Measurements from ENCODE around the gene CHERP. TPM values are rescaled to one million over a fixed set of nuclear protein-coding genes. Genes with fewer than 3 reads are reported as not detected.

The CHERP gene
- total and polyA plus RNA-seq, 2 of the 13 experiments (the other 11 are each of a cell fraction or from before 2014, with no cell fraction given) = 4.3 to 5.4 TPM

DNA sequence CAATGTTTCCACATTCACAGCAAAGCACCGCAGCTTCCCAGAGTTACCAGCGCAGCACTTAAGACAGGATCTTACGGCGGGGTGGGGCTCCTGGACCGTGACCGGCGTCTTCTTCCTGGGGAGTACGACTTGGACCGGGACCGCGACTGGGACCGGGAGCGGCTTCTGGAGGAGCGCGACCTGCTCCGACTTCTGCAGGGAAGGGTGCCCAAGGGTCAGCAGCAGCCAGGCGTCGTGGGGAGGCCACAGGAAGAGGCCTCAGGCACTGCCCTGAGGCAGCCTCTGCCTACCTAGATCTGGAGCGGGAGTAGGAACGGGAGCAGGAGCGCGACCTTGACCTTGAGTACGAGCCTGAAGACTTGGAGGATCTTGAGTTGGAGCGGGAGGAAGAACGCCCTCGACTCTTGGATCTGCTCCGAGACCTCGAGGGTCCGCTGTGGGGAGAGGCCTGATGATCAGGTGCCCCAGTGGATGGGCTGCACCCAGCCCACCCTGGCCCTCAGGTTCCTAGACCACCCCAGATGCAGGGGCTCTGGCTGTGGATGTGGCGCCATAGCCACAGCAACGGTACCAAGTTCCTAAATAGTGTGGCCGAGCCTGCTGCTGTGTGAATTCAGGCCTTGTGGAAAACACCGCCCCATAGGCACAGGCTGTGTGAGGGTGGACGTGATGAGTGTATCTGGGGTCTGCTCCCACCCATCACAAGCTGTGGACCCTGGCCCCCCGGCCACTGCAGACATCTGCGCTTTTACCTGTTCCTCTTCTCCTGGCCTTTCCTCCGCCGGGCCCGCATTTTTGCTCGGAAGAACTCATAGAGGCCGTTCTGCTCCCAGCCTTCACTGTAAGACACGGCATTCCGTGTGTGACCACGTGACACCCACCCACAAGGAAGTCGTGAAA is 21.9 kb downstream of the CHERP start:
- H3K27me3 ChIP-seq (ENCODE audit: control insufficient read depth in 1 of 2, insufficient read depth in 2 of 2, low read length in 2 of 2) = no peaks in the 10 kb centered on the region; a peak in 1 of 5 replicates
- no TSS peak for BruUV-seq (replicated peaks)
- in situ Hi-C loops (cut with HindIII; ENCODE audit: extremely low pct_ligation_motif_present, low pct_unique_long_range_greater_than_20kb) (no loop called here), intact Hi-C loops (cut with micrococcal nuclease; ENCODE audit: unreplicated experiment) (no loop called here)
- H3K9me3 ChIP-seq (ENCODE audit: low read length) = no peaks in the 10 kb centered on the region
- DNase-seq (ENCODE audit: low spot score) (no peak), FAIRE-seq (no peak), ATAC-seq (no peak)
- POLR2A ChIA-PET = no interaction called here
- peaks cover 47 to 85% of the 10 kb centered on the region in 2 experiments for H3K36me3 ChIP-seq (replicated peaks in 1 of 2; ENCODE audit: control insufficient read depth in 1 of 2, insufficient read depth in 2 of 2, low read length in 2 of 2)
- CTCF ChIA-PET (ENCODE audit: low intra/inter-chr PET ratio, low total read pairs) = no interaction called here
- H3K9ac ChIP-seq (ENCODE audit: insufficient read depth, low read depth, low read length) = no peak overlapping the region
- no peaks in the 10 kb centered on the region for H3K4me1 ChIP-seq (ENCODE audit: insufficient read depth, low read length)
- no peak overlapping the region for H3K4me2 ChIP-seq (ENCODE audit: low read depth, low read length)
- no peak overlapping the region for H2AFZ ChIP-seq (ENCODE audit: low read length)
- H4K20me1 ChIP-seq (ENCODE audit: insufficient read depth, low read length) = no peaks in the 10 kb centered on the region
- H3K79me2 ChIP-seq (ENCODE audit: insufficient read depth, low read length) = no peaks in the 10 kb centered on the region
- no peak overlapping the region for H3K27ac ChIP-seq (ENCODE audit: extremely low read length, insufficient read depth, low read length)
- H3K4me3 ChIP-seq (replicated peaks in 1 of 3; ENCODE audit: insufficient read depth in 1 of 3, low read depth in 2 of 3, low read length in 3 of 3) = no peak overlapping the region
- no peak for TF ChIP-seq HOXA9 (CRISPR knock-in tag; IDR thresholded peaks at IDR 0.05; ENCODE audit: borderline replicate concordance)
- no peak for TF ChIP-seq JDP2 (CRISPR knock-in tag; IDR thresholded peaks at IDR 0.05; ENCODE audit: borderline replicate concordance)
- no peak for TF ChIP-seq TARDBP (CRISPR knock-in tag; IDR thresholded peaks at IDR 0.05)
- no peak for TF ChIP-seq EHMT2 (IDR thresholded peaks at IDR 0.05; ENCODE audit: borderline replicate concordance, low read depth, low read length)
- TF ChIP-seq AGO2 (optimal IDR thresholded peaks at IDR 0.05; ENCODE audit: low read depth, low read length) = peak; percentile 78
- TF ChIP-seq, protein P1, sequence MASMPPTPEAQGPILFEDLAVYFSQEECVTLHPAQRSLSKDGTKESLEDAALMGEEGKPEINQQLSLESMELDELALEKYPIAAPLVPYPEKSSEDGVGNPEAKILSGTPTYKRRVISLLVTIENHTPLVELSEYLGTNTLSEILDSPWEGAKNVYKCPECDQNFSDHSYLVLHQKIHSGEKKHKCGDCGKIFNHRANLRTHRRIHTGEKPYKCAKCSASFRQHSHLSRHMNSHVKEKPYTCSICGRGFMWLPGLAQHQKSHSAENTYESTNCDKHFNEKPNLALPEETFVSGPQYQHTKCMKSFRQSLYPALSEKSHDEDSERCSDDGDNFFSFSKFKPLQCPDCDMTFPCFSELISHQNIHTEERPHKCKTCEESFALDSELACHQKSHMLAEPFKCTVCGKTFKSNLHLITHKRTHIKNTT (CRISPR knock-in tag; IDR thresholded peaks at IDR 0.05) = no peak
- TF ChIP-seq RBM22 (optimal IDR thresholded peaks at IDR 0.05; ENCODE audit: low read length) = peak; percentile 10
- TF ChIP-seq RBFOX2 (IDR thresholded peaks at IDR 0.05; ENCODE audit: low read depth, low read length) = peak; percentile 48; the same call in 1 of the 2 replicates
- TF ChIP-seq, protein P2, sequence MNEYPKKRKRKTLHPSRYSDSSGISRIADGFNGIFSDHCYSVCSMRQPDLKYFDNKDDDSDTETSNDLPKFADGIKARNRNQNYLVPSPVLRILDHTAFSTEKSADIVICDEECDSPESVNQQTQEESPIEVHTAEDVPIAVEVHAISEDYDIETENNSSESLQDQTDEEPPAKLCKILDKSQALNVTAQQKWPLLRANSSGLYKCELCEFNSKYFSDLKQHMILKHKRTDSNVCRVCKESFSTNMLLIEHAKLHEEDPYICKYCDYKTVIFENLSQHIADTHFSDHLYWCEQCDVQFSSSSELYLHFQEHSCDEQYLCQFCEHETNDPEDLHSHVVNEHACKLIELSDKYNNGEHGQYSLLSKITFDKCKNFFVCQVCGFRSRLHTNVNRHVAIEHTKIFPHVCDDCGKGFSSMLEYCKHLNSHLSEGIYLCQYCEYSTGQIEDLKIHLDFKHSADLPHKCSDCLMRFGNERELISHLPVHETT (CRISPR knock-in tag; conservative IDR thresholded peaks at IDR 0.05) = no peak
- TF ChIP-seq, protein P3, sequence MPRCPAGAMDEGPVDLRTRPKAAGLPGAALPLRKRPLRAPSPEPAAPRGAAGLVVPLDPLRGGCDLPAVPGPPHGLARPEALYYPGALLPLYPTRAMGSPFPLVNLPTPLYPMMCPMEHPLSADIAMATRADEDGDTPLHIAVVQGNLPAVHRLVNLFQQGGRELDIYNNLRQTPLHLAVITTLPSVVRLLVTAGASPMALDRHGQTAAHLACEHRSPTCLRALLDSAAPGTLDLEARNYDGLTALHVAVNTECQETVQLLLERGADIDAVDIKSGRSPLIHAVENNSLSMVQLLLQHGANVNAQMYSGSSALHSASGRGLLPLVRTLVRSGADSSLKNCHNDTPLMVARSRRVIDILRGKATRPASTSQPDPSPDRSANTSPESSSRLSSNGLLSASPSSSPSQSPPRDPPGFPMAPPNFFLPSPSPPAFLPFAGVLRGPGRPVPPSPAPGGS (CRISPR knock-in tag; IDR thresholded peaks at IDR 0.05) = no peak
- TF ChIP-seq, protein P4, sequence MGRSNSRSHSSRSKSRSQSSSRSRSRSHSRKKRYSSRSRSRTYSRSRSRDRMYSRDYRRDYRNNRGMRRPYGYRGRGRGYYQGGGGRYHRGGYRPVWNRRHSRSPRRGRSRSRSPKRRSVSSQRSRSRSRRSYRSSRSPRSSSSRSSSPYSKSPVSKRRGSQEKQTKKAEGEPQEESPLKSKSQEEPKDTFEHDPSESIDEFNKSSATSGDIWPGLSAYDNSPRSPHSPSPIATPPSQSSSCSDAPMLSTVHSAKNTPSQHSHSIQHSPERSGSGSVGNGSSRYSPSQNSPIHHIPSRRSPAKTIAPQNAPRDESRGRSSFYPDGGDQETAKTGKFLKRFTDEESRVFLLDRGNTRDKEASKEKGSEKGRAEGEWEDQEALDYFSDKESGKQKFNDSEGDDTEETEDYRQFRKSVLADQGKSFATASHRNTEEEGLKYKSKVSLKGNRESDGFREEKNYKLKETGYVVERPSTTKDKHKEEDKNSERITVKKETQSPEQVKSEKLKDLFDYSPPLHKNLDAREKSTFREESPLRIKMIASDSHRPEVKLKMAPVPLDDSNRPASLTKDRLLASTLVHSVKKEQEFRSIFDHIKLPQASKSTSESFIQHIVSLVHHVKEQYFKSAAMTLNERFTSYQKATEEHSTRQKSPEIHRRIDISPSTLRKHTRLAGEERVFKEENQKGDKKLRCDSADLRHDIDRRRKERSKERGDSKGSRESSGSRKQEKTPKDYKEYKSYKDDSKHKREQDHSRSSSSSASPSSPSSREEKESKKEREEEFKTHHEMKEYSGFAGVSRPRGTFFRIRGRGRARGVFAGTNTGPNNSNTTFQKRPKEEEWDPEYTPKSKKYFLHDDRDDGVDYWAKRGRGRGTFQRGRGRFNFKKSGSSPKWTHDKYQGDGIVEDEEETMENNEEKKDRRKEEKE (IDR thresholded peaks at IDR 0.05) = no peak
- TF ChIP-seq POLR2A (IDR thresholded peaks at IDR 0.05; ENCODE audit: insufficient read depth in 1 of 2, low read depth in 2 of 2, low read length in 2 of 2) = peak; percentile 22 to 30; a peak in 1 of 4 replicates
- 98% methylated on average over 41 of the region's 45 CpGs for WGBS (ENCODE audit: low lambda C conversion rate)

All from HepG2 (cell line).